GM13976 (cell line): Measurements from ENCODE around the gene BRSK1.

ENCODE experiments used
- DNase-seq: peaks from one replicate; pipeline ENCODE4 v3.0.0; 2012; ENCODE audit warnings: low spot score
- in situ Hi-C: fragments of 300-500 bp; cut with MboI; formaldehyde crosslinking; loops from one replicate; pipeline ENCODE4 v1.12.0; 2022; ENCODE audit warnings: low sequenced_read_pairs, mixed read lengths, inconsistent platforms; ENCODE audit not compliant: unreplicated experiment
- TF ChIP-seq, protein P1 (sequence below): IDR thresholded peaks from 2 replicates; pipeline ENCODE4 v1.5.1; 2012; ENCODE audit warnings: borderline replicate concordance, mild to moderate bottlenecking; ENCODE audit not compliant: insufficient read depth; ENCODE audit errors: extremely low read depth, missing control alignments, control extremely low read depth

The BRSK1 gene

DNA sequence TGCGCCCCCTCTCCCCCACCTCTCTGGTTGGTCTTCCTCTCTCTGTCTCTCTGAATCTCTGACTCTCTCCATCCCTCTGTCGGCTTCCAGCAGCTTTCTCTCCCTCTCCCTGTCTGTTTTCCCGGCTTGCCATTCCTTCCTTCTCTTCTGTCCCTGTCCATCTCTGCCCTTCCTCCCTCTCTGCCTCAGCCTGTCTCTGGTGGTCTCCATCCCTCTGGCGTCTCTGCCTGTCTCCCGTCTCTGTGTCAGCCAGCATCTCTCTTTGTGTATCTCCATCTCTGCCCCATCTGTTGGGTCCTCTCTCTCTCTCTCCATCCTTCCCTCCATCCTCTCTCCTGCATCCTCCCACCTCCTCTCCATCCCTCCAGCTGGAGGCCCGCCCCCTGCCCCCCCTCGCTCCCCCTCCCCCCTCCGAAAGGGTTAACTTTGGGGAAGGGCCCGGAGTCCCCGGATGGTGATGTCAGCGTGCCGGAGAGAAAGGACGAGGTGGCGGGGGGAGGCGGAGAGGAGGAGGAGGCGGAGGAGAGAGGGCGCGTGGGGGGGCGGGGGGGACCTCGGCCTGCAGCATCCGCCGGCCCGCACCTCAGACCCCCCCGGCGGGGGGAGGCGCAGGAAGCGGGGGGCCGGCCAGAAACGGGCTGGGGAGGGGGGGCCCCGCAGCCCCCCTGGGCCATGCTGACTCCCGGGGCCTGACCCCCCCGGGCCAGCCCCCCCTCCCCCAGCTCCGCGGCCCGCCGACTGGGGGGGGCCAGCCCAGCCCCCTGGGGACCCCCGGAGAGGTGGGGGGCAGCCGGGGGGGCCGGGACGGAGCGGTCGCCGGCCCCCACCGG lies at the start of gene BRSK1:
BRSK1 (plus strand) TSS at position 450 of the 830 bp plus-strand sequence. CDS start 446 bp downstream, outside the sequence.
- TF ChIP-seq, protein P1, sequence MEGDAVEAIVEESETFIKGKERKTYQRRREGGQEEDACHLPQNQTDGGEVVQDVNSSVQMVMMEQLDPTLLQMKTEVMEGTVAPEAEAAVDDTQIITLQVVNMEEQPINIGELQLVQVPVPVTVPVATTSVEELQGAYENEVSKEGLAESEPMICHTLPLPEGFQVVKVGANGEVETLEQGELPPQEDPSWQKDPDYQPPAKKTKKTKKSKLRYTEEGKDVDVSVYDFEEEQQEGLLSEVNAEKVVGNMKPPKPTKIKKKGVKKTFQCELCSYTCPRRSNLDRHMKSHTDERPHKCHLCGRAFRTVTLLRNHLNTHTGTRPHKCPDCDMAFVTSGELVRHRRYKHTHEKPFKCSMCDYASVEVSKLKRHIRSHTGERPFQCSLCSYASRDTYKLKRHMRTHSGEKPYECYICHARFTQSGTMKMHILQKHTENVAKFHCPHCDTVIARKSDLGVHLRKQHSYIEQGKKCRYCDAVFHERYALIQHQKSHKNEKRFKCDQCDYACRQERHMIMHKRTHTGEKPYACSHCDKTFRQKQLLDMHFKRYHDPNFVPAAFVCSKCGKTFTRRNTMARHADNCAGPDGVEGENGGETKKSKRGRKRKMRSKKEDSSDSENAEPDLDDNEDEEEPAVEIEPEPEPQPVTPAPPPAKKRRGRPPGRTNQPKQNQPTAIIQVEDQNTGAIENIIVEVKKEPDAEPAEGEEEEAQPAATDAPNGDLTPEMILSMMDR: no peak
- in situ Hi-C loops: no loop called here
- DNase-seq: no peak

DNA sequence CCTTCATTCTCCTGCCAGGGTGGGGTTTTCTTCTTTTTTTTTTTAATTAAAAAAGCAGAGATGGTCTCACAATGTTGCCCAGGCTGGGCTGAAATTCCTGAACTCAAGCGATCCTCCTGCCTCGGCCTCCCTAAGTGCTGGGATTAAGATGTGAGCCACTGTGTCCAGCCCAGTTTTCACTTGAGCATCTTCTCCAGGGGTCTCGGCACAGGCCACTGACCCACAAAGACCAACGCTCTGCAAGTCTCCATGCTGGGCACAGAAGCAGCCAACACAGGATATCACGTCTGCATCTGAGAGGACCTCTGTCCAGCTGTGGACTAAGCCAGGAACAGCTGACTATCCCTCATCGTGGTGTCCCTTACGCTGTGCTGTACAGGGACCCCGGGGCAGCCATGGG lies 45.8 kb upstream of the BRSK1 start:
- in situ Hi-C loops: no loop called here
- TF ChIP-seq, protein P1: no peak
- no peak for DNase-seq

DNA sequence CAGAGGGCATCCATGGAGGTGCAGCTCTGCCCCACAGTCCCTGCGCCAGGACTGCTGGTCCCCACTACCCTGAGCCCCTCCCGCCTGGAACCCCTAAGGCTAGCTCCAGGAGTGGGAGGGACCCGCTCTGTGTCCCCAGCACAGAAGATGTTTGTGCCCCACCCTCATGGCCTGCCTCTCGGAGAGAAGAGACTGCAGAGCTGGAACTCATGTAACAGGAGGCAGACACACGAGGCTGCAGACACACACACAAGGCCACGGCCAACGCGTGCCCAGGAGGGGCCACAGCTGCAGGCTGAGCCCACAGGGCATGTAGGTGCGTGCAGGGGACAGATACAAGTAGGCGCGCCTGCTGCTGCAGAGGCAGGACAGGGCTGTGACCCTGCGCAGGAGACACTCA lies 44.8 kb upstream of the BRSK1 start:
- TF ChIP-seq, protein P1: no peak
- DNase-seq: no peak
- in situ Hi-C loops: no loop called here

DNA sequence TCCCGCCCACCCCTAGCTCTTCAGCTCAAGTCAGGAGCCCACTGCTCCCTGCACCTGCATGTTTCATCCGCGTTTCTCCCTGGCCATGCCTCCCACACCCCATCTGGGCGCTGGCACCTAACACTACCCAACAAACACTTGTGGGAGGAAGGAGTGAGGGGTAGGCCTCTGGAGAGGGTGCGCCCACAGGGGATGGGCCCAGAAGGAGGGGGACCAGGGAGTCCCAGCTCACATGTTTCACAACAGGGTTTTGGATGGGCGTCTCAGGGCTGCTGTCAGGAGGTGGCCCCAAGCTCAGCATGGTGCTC lies 43.1 kb upstream of the BRSK1 start:
- no peak for DNase-seq
- TF ChIP-seq, protein P1: no peak
- in situ Hi-C loops: no loop called here

DNA sequence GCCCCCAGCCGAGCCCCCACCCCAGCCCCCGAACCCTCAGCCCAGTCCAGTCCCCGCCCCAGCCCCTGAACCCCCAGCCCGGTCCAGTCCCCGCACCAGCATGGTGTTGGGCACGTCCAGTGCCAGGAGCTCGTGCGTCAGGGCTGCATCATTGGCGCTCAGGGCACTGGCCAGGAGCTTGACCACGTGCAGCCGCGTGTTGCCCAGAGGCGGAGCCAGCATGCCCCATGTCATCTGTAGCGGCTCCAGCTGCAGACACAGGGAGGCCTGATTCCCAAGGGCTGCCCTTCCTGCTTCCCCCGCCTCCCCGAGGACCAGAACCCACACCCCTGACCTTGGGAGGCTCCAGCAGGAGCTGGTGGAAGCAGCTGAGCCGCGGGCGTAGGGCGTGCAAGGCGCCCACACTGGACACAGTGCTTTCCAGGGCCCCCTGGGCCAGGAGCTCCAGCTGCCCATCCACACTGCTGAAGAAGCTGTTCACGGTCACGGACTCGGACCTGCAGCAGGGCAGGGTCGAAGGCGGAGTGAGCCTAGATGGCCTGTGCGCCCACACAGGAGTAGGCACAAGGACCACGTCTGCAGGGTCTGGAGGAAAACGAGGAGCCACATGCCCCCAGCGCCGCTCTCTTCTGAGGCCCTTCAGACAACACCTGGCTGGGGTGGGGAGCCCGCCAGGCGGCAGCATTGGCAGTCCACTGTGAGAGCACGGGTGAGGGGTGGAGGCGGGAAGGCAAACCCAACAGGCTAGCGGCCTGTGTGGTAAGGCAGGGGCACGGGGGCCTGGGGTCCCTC lies 42.5 kb upstream of the BRSK1 start:
- DNase-seq: no peak
- TF ChIP-seq, protein P1: no peak
- in situ Hi-C loops: no loop called here

DNA sequence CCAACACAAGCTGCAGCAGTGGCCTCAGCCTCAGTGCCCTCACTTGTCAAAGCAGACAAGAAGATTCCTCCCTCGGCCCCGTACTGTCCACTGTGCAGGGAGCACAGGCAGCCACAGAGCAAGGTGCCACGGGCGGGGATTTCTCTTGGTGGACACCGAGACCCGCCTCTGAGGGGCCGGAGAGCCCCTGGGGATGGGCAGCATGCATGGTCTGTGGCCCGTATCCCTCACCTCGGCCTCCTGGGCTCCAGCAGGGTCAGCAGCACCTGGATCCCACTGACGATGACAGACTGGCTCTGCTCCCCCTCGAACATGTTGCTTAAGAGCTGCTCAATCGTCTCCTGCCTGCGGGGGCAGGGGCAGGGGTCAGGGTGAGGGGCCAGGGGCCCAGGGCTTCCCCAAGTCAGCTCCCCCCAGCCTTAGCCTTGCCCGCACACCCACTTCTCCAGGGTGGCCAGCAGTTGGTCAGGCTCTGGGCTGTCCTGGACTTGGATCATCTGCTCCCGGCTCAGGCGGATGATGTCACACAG lies 41.8 kb upstream of the BRSK1 start:
- no peak for DNase-seq
- TF ChIP-seq, protein P1: no peak
- in situ Hi-C loops: no loop called here
